NCI-H2107 treated with DMSO at 0.1 percent for 48 hours (cell line): ENCODE measurements around the gene FCHSD2.
"Not testable (repeated sequence)": the region's sequence is repeated elsewhere in the genome, so short reads cannot be mapped to it uniquely, and the experiment has no call there.

Source experiments
- DNase-seq: peaks from one replicate; lab custom pipeline; 2025; ENCODE audit not compliant: unreplicated experiment; lab: John Stamatoyannopoulos, UW

The FCHSD2 gene

GRCh38 chr11:72940417-72940816, 201.7 kb downstream of the FCHSD2 start:
- DNase-seq: no peak

- DNase-seq: no peak
Observed at GRCh38 chr11:72939031-72939430, 203.1 kb downstream of the FCHSD2 start.

GRCh38 chr11:72937439-72937838, 204.7 kb downstream of the FCHSD2 start:
- DNase-seq: no peak

- no peak for DNase-seq
Observed at GRCh38 chr11:72935700-72936099, 206.4 kb downstream of the FCHSD2 start.

- DNase-seq: no peak
Observed at GRCh38 chr11:72932132-72932570, 210.0 kb downstream of the FCHSD2 start.

- peak; percentile 73 for DNase-seq
Observed at GRCh38 chr11:72930008-72930407, 212.1 kb downstream of the FCHSD2 start.

- DNase-seq: no peak
Observed at GRCh38 chr11:72929256-72929655, 212.9 kb downstream of the FCHSD2 start.

GRCh38 chr11:72927380-72927779, 214.7 kb downstream of the FCHSD2 start:
- DNase-seq: no peak

GRCh38 chr11:72926076-72926475, 216.0 kb downstream of the FCHSD2 start:
- no peak for DNase-seq

- no peak for DNase-seq
Observed at GRCh38 chr11:72925656-72926055, 216.5 kb downstream of the FCHSD2 start.

GRCh38 chr11:72924568-72925190, 217.4 kb downstream of the FCHSD2 start:
- DNase-seq: no peak

GRCh38 chr11:72921028-72921716, 220.9 kb downstream of the FCHSD2 start:
- no peak for DNase-seq

- no peak for DNase-seq
Observed at GRCh38 chr11:72920001-72920400, 222.1 kb downstream of the FCHSD2 start.

- no peak for DNase-seq
Observed at GRCh38 chr11:72918851-72919250, 223.3 kb downstream of the FCHSD2 start.

GRCh38 chr11:72912253-72912652, 229.9 kb downstream of the FCHSD2 start:
- DNase-seq: no peak

- not testable (repeated sequence) for DNase-seq
Observed at GRCh38 chr11:72909558-72910388, 232.3 kb downstream of the FCHSD2 start.

- DNase-seq: no peak
Observed at GRCh38 chr11:72908032-72908676, 234.0 kb downstream of the FCHSD2 start.

GRCh38 chr11:72904016-72904415, 238.1 kb downstream of the FCHSD2 start:
- DNase-seq: no peak

GRCh38 chr11:72901374-72901773, 240.7 kb downstream of the FCHSD2 start:
- DNase-seq: no peak

GRCh38 chr11:72900013-72900412, 242.1 kb downstream of the FCHSD2 start:
- no peak for DNase-seq

- DNase-seq: no peak
Observed at GRCh38 chr11:72899238-72899637, 242.9 kb downstream of the FCHSD2 start.
